HEK293 (cell line): ENCODE measurements around the gene ABHD14A.

Experiments
- GLI2 ChIP-seq: fragments of 450-650 bp; formaldehyde crosslinking; IDR thresholded peaks from 2 replicates; pipeline ENCODE4; 2017; ENCODE audit warnings: missing biosample characterization, missing genetic modification characterization, low read depth, borderline replicate concordance
- HOXD13 ChIP-seq: sonication (generic); formaldehyde crosslinking; IDR thresholded peaks from 2 replicates; pipeline ENCODE4 v1.8.0; 2022; ENCODE audit warnings: missing genetic modification reagents, borderline replicate concordance
- IKZF3 ChIP-seq: fragments of 450-650 bp; IDR thresholded peaks from 2 replicates; pipeline ENCODE4 v1.5.0; 2018; ENCODE audit warnings: missing biosample characterization, mild to moderate bottlenecking, missing genetic modification characterization, moderate library complexity
- KLF9 ChIP-seq: fragments of 450-650 bp; formaldehyde crosslinking; IDR thresholded peaks from 2 replicates; pipeline ENCODE4 v1.5.1; 2016; ENCODE audit warnings: missing biosample characterization, missing genetic modification characterization, low read depth
- MEIS1 ChIP-seq: sonication (generic); formaldehyde crosslinking; IDR thresholded peaks from 2 replicates; pipeline ENCODE4 v1.8.1; 2022; ENCODE audit warnings: missing genetic modification reagents, mild to moderate bottlenecking, borderline replicate concordance
- SP7 ChIP-seq: fragments of 450-650 bp; formaldehyde crosslinking; IDR thresholded peaks from 2 replicates; pipeline ENCODE4 v1.5.1; 2016; ENCODE audit warnings: missing biosample characterization, missing genetic modification characterization
- TSHZ1 ChIP-seq: fragments of 450-650 bp; formaldehyde crosslinking; IDR thresholded peaks from 2 replicates; pipeline ENCODE4 v1.5.1; 2016; ENCODE audit warnings: missing biosample characterization, missing genetic modification characterization, borderline replicate concordance
- ZBTB17 ChIP-seq: fragments of 450-650 bp; formaldehyde crosslinking; IDR thresholded peaks from 2 replicates; pipeline ENCODE4 v1.5.1; 2016; ENCODE audit warnings: missing biosample characterization, missing genetic modification characterization
- ZIC2 ChIP-seq: fragments of 450-650 bp; formaldehyde crosslinking; IDR thresholded peaks from 2 replicates; pipeline ENCODE4 v1.5.1; 2016; ENCODE audit warnings: missing biosample characterization, missing genetic modification characterization
- ZNF140 ChIP-seq: fragments of 450-650 bp; formaldehyde crosslinking; IDR thresholded peaks from 2 replicates; pipeline ENCODE4 v1.5.1; 2016; ENCODE audit warnings: missing biosample characterization, missing genetic modification characterization
- ZNF148 ChIP-seq: fragments of 450-650 bp; formaldehyde crosslinking; IDR thresholded peaks from 2 replicates; pipeline ENCODE4 v1.5.0; 2017; ENCODE audit warnings: missing biosample characterization, missing genetic modification characterization, borderline replicate concordance
- ZNF174 ChIP-seq: fragments of 450-650 bp; formaldehyde crosslinking; IDR thresholded peaks from 2 replicates; pipeline ENCODE4 v1.5.0; 2017; ENCODE audit warnings: missing biosample characterization, mild to moderate bottlenecking, missing genetic modification characterization
- ZNF404 ChIP-seq: fragments of 450-650 bp; formaldehyde crosslinking; IDR thresholded peaks from 2 replicates; pipeline ENCODE4 v1.5.1; 2017; ENCODE audit warnings: missing biosample characterization, missing genetic modification characterization
- ZNF473 ChIP-seq: fragments of 450-650 bp; formaldehyde crosslinking; IDR thresholded peaks from 2 replicates; pipeline ENCODE4 v1.5.1; 2017; ENCODE audit warnings: missing biosample characterization, missing genetic modification characterization
- ZNF518A ChIP-seq: fragments of 450-650 bp; formaldehyde crosslinking; conservative IDR thresholded peaks from 2 replicates; pipeline ENCODE4 v1.5.1; 2016; ENCODE audit warnings: low read depth, missing biosample characterization, missing genetic modification characterization
- ZNF521 ChIP-seq: fragments of 450-650 bp; formaldehyde crosslinking; IDR thresholded peaks from 2 replicates; pipeline ENCODE4 v1.5.1; 2017; ENCODE audit warnings: missing biosample characterization, mild to moderate bottlenecking, missing genetic modification characterization
- ZNF544 ChIP-seq: fragments of 450-650 bp; formaldehyde crosslinking; IDR thresholded peaks from 2 replicates; pipeline ENCODE4 v1.5.0; 2017; ENCODE audit warnings: missing biosample characterization, missing genetic modification characterization
- ZNF558 ChIP-seq: fragments of 450-650 bp; formaldehyde crosslinking; IDR thresholded peaks from 2 replicates; pipeline ENCODE4 v1.5.1; 2016; ENCODE audit warnings: missing biosample characterization, missing genetic modification characterization
- ZNF624 ChIP-seq: fragments of 450-650 bp; formaldehyde crosslinking; IDR thresholded peaks from 2 replicates; pipeline ENCODE4 v1.5.1; 2017; ENCODE audit warnings: missing biosample characterization, missing genetic modification characterization
- ZNF785 ChIP-seq: fragments of 450-650 bp; formaldehyde crosslinking; IDR thresholded peaks from 2 replicates; pipeline ENCODE4 v1.5.1; 2016; ENCODE audit warnings: missing biosample characterization, missing genetic modification characterization
- TF ChIP-seq, protein P1 (sequence below): fragments of 450-650 bp; formaldehyde crosslinking; IDR thresholded peaks from 2 replicates; pipeline ENCODE4 v1.5.1; 2016; ENCODE audit warnings: missing biosample characterization, missing genetic modification characterization
- TF ChIP-seq, protein P2 (sequence below): fragments of 450-650 bp; formaldehyde crosslinking; IDR thresholded peaks from 2 replicates; pipeline ENCODE4 v1.5.1; 2016; ENCODE audit warnings: missing biosample characterization, missing genetic modification characterization

ABHD14A gene

DNA sequence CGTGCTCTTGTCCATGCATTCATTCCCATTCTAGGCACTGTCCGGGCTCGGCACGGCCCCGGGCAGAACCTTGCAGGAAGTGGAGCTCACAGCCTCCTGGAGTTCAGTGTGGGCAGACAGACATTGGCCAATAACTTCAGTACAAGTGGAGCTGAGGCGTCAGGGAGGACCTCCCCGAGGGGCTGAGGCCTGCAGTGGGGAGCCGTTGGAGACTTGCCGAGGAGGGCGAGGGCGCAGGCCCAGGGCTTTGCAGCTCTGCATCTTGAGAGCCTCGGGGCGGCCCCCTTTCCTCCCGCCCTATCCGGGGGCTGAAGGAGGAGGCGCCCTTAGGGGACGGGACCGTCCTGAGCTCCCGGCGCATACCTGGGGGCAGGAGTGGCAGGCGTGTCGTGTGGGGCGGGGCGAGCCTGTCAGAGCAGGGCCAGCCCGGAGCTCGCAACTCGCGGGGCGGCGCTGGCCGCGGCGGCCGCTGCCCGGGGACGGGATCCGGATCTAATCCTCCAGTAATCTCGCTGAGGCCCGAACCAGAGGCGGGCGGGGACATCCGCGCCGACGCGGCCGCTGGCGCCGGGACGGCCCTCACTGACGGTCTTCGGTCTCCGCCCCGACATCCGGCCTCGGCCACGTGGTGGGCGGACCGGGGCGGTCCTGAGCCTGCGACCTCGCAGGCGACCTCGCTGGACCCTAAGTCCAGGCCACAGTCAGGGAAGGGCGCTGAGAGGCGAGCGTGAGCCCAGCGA lies 8.1 kb downstream of the ABHD14A start, which contains the start of gene ACY1 (continued):
- TF ChIP-seq ZNF785 (tag by site-specific recombination) (no peak), ZNF558 (tag by site-specific recombination) (no peak), IKZF3 (tag by site-specific recombination) (no peak), MEIS1 (no peak), ZNF544 (tag by site-specific recombination) (no peak), ZNF140 (tag by site-specific recombination) (no peak), ZNF518A (tag by site-specific recombination) (no peak), ZNF404 (tag by site-specific recombination) (no peak), TSHZ1 (tag by site-specific recombination) (no peak), ZNF473 (tag by site-specific recombination) (no peak), ZNF174 (tag by site-specific recombination) (no peak), ZNF148 (tag by site-specific recombination) (no peak), GLI2 (tag by site-specific recombination) (no peak), ZIC2 (tag by site-specific recombination) (peak; percentile 40; the same call in 1 of the 2 replicates), ZNF624 (no peak), HOXD13 (CRISPR knock-in tag) (no peak), SP7 (no peak), KLF9 (tag by site-specific recombination) (peak; percentile 44; the same call in 1 of the 2 replicates), ZNF521 (no peak), ZBTB17 (peak; percentile 69)
- TF ChIP-seq, protein P1, sequence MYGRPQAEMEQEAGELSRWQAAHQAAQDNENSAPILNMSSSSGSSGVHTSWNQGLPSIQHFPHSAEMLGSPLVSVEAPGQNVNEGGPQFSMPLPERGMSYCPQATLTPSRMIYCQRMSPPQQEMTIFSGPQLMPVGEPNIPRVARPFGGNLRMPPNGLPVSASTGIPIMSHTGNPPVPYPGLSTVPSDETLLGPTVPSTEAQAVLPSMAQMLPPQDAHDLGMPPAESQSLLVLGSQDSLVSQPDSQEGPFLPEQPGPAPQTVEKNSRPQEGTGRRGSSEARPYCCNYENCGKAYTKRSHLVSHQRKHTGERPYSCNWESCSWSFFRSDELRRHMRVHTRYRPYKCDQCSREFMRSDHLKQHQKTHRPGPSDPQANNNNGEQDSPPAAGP = no peak
- TF ChIP-seq, protein P2, sequence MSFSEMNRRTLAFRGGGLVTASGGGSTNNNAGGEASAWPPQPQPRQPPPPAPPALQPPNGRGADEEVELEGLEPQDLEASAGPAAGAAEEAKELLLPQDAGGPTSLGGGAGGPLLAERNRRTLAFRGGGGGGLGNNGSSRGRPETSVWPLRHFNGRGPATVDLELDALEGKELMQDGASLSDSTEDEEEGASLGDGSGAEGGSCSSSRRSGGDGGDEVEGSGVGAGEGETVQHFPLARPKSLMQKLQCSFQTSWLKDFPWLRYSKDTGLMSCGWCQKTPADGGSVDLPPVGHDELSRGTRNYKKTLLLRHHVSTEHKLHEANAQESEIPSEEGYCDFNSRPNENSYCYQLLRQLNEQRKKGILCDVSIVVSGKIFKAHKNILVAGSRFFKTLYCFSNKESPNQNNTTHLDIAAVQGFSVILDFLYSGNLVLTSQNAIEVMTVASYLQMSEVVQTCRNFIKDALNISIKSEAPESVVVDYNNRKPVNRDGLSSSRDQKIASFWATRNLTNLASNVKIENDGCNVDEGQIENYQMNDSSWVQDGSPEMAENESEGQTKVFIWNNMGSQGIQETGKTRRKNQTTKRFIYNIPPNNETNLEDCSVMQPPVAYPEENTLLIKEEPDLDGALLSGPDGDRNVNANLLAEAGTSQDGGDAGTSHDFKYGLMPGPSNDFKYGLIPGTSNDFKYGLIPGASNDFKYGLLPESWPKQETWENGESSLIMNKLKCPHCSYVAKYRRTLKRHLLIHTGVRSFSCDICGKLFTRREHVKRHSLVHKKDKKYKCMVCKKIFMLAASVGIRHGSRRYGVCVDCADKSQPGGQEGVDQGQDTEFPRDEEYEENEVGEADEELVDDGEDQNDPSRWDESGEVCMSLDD = 0 out of 2 replicates have a peak, but pooled peaks have one; percentile 33
